Measurements from ENCODE around the gene C21orf91. TPM values are rescaled to one million over a fixed set of nuclear protein-coding genes. Genes with fewer than 3 reads are reported as not detected.
A peak's percentile ranks its signal among the peaks of the same experiment; 100 is the strongest.

The C21orf91 gene
- total RNA-seq, 4 donors from 2014 or later = 4.0 to 8.5 (median 5.6) TPM

DNA sequence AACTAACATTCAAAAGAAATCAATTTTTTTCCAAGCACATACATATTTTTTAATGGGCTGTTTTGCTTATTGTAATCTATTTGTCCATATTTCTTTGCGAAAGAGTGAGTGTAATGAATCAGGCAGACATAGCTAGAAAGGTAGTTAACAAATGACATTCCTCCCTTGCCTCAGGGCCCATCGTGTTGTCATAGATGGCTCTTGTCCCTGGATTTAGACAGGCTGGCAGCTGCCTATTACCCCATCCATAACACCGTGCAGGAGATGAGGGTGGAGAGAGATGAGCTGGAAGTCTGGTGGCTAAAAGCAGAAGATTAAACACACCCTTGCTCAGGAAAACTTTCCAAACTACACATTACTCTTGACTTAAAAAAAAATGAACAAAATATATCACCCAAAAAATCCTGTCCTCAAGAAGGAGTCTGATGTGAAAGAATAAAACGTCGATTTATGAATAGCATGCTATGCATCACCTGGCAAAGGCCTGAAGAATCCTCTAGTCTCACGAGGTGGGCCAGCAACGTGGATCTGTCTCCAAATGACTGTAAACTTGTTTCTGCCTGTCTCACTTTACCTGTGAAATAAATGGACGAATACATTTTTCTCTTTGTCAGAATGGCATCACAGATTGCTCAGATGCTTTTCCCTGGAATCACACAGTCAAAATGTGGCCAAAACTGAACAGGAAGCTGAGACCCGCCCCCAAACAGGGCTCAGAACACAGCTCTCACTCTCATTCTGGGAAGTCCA is 55.7 kb downstream of the C21orf91 start:
- no peak for ATAC-seq
- Histone ChIP-seq H3K9me3 (no peaks in the 10 kb centered on the region), H3K4me1 (no peaks in the 10 kb centered on the region), H3K36me3 (no peaks in the 10 kb centered on the region), H3K4me3 (no peak overlapping the region), H3K27me3 (no peaks in the 10 kb centered on the region), H3K27ac (no peak overlapping the region)
- intact Hi-C loops (cut with DNase I; ENCODE audit: low total_unique reads) = no loop called here
- TF ChIP-seq, protein P1, sequence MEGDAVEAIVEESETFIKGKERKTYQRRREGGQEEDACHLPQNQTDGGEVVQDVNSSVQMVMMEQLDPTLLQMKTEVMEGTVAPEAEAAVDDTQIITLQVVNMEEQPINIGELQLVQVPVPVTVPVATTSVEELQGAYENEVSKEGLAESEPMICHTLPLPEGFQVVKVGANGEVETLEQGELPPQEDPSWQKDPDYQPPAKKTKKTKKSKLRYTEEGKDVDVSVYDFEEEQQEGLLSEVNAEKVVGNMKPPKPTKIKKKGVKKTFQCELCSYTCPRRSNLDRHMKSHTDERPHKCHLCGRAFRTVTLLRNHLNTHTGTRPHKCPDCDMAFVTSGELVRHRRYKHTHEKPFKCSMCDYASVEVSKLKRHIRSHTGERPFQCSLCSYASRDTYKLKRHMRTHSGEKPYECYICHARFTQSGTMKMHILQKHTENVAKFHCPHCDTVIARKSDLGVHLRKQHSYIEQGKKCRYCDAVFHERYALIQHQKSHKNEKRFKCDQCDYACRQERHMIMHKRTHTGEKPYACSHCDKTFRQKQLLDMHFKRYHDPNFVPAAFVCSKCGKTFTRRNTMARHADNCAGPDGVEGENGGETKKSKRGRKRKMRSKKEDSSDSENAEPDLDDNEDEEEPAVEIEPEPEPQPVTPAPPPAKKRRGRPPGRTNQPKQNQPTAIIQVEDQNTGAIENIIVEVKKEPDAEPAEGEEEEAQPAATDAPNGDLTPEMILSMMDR (IDR thresholded peaks at IDR 0.05 in 4 of 5, conservative IDR thresholded peaks at IDR 0.05 in 1 of 5) = no peak
- no peak for TF ChIP-seq POLR2A (IDR thresholded peaks at IDR 0.05)
- in situ Hi-C loops (cut with MboI; ENCODE audit: low sequenced_read_pairs in 4 of 4) = no loop called here
- no peak for DNase-seq

DNA sequence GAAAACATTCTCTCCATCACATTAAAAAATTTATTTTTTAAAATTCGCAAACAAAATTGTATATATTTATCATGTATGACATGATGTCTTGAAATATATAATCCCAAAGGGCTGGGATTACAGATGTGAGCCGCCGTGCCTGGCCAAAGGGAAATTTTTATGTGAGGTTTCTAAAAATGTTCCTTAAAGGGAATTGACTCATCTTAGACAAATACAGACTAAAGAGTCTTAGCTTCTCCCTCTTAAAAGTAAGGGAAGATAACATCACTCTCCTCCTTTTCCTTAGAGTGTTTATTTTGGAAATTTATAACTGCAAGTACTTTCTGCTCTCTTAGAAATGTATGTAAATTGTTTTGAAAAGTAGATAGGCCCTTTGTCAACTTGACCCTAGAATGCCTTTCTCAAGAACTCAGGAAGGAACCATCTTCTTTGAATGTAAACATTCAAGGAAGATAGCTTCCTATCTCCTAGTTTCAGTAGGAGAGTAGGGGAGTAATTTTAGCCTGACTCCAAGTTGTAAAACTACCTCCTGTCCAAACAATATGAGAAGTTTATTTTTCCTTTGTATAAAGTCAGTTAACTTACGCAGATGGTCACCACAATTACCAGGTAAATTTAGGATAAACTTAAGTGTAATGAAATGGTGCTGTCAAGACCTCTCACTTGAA is 59.5 kb downstream of the C21orf91 start:
- H3K9me3 ChIP-seq = no peaks in the 10 kb centered on the region
- H3K27me3 ChIP-seq = no peaks in the 10 kb centered on the region
- H3K4me3 ChIP-seq = no peak overlapping the region
- DNase-seq = no peak
- TF ChIP-seq POLR2A (IDR thresholded peaks at IDR 0.05) = no peak
- TF ChIP-seq, protein P1 (IDR thresholded peaks at IDR 0.05 in 4 of 5, conservative IDR thresholded peaks at IDR 0.05 in 1 of 5) = no peak
- no peak for ATAC-seq
- intact Hi-C loops (cut with DNase I; ENCODE audit: low total_unique reads) = no loop called here
- H3K36me3 ChIP-seq = no peaks in the 10 kb centered on the region
- no peak overlapping the region for H3K27ac ChIP-seq
- H3K4me1 ChIP-seq = no peaks in the 10 kb centered on the region
- in situ Hi-C loops (cut with MboI; ENCODE audit: low sequenced_read_pairs in 4 of 4) = no loop called here

DNA sequence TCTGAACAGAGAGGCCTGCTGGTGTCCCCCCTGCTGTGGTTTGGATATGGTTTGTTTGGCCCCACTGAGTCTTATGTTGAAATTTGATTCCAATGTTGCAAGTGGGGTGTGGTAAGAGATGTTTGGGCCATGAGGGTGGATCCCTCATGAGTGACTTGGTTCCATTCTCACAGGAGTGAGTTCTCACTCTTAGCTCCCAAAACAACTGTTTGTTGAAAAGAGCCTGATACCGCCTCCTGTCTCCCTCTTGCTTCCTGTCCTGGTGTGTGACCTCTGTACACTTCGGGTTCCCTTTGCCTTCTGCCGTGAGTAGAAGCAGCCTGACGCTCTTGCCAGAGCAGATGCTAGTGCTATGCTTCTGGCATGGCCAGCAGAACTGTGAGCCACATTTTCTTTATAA is 60.5 kb downstream of the C21orf91 start:
- H3K9me3 ChIP-seq = no peaks in the 10 kb centered on the region
- DNase-seq = peak in 1 of 2 donors; percentile 12
- H3K4me3 ChIP-seq = no peak overlapping the region
- H3K36me3 ChIP-seq = no peaks in the 10 kb centered on the region
- H3K27ac ChIP-seq = no peak overlapping the region
- ATAC-seq = peak in 1 of 2 donors; percentile 30
- H3K27me3 ChIP-seq = no peaks in the 10 kb centered on the region
- no peak for TF ChIP-seq POLR2A (IDR thresholded peaks at IDR 0.05)
- TF ChIP-seq, protein P1 (IDR thresholded peaks at IDR 0.05 in 4 of 5, conservative IDR thresholded peaks at IDR 0.05 in 1 of 5) = no peak
- no peaks in the 10 kb centered on the region for H3K4me1 ChIP-seq
- in situ Hi-C loops (cut with MboI; ENCODE audit: low sequenced_read_pairs in 4 of 4) = no loop called here
- intact Hi-C loops (cut with DNase I; ENCODE audit: low total_unique reads) = no loop called here

DNA sequence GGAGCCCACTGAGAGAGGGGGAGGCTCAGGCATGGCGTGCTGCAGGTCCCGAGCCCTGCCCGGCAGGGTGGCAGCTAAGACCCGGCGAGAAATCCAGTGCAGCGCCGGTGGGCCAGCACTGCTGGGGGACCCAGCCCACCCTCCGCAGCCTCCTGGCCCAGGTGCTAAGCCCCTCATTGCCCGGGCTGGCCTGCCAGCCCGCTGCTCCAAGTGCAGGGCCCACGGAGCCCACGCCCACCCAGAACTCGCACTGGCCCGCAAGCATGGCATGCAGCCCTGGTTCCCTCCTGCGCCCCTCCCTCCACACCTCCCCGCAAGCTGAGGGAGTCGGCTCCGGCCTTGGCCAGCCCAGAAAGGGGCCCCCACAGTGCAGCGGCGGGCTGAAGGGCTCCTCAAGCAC is 61.5 kb downstream of the C21orf91 start:
- no peaks in the 10 kb centered on the region for H3K9me3 ChIP-seq
- H3K27me3 ChIP-seq = no peaks in the 10 kb centered on the region
- TF ChIP-seq POLR2A (IDR thresholded peaks at IDR 0.05) = no peak
- TF ChIP-seq, protein P1 (IDR thresholded peaks at IDR 0.05 in 4 of 5, conservative IDR thresholded peaks at IDR 0.05 in 1 of 5) = no peak
- H3K4me3 ChIP-seq = no peak overlapping the region
- ATAC-seq = no peak
- DNase-seq = no peak
- no peaks in the 10 kb centered on the region for H3K36me3 ChIP-seq
- in situ Hi-C loops (cut with MboI; ENCODE audit: low sequenced_read_pairs in 4 of 4) (no loop called here), intact Hi-C loops (cut with DNase I; ENCODE audit: low total_unique reads) (no loop called here)
- no peaks in the 10 kb centered on the region for H3K4me1 ChIP-seq
- no peak overlapping the region for H3K27ac ChIP-seq
